Measurements from ENCODE around the gene PTX3.

- TF ChIP-seq CTCF (IDR thresholded peaks at IDR 0.05) (no peak), TCF7L2 (IDR thresholded peaks at IDR 0.05; ENCODE audit: low read depth, low read length) (no peak)
- TF ChIP-seq, protein P1, sequence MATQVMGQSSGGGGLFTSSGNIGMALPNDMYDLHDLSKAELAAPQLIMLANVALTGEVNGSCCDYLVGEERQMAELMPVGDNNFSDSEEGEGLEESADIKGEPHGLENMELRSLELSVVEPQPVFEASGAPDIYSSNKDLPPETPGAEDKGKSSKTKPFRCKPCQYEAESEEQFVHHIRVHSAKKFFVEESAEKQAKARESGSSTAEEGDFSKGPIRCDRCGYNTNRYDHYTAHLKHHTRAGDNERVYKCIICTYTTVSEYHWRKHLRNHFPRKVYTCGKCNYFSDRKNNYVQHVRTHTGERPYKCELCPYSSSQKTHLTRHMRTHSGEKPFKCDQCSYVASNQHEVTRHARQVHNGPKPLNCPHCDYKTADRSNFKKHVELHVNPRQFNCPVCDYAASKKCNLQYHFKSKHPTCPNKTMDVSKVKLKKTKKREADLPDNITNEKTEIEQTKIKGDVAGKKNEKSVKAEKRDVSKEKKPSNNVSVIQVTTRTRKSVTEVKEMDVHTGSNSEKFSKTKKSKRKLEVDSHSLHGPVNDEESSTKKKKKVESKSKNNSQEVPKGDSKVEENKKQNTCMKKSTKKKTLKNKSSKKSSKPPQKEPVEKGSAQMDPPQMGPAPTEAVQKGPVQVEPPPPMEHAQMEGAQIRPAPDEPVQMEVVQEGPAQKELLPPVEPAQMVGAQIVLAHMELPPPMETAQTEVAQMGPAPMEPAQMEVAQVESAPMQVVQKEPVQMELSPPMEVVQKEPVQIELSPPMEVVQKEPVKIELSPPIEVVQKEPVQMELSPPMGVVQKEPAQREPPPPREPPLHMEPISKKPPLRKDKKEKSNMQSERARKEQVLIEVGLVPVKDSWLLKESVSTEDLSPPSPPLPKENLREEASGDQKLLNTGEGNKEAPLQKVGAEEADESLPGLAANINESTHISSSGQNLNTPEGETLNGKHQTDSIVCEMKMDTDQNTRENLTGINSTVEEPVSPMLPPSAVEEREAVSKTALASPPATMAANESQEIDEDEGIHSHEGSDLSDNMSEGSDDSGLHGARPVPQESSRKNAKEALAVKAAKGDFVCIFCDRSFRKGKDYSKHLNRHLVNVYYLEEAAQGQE (IDR thresholded peaks at IDR 0.05; ENCODE audit: insufficient read depth in 1 of 2, low read depth in 2 of 2, low read length in 1 of 2): no peak
Measured at GRCh38 chr3:157428853-157429252, 7.8 kb upstream of the PTX3 start.

All from Panc1 (cell line).